Activated naive CD8-positive, alpha-beta T cell treated with anti-CD3 and anti-CD28 coated beads, Interleukin-2, amount 50 U/mL, for 24 hours (primary cell): ENCODE measurements around the gene CCDC6.
"Not testable (repeated sequence)": the region's sequence is repeated elsewhere in the genome, so short reads cannot be mapped to it uniquely, and the experiment has no call there.

Experiments used
- ATAC-seq: fragments of 150-1000 bp; cut with Tn5 transposase; one replicate; pipeline ENCODE4 v1.10.0; 2021
- DNase-seq: peaks from one replicate; pipeline ENCODE4 v3.0.0; 2021
- H3K27ac Mint-ChIP-seq: one replicate; pipeline ENCODE4 v1.8.0; 2021; ENCODE audit warnings: mild to moderate bottlenecking, mixed read lengths
- H3K27me3 Mint-ChIP-seq: one replicate; pipeline ENCODE4 v1.8.0; 2021; ENCODE audit warnings: mixed read lengths
- H3K36me3 Mint-ChIP-seq: one replicate; pipeline ENCODE4 v1.8.0; 2021; ENCODE audit warnings: low read depth, mixed read lengths
- H3K4me1 Mint-ChIP-seq: one replicate; pipeline ENCODE4 v1.8.0; 2021; ENCODE audit warnings: mixed read lengths
- H3K4me3 Mint-ChIP-seq: one replicate; pipeline ENCODE4 v1.8.0; 2021; ENCODE audit warnings: mild to moderate bottlenecking, moderate library complexity, mixed read lengths
- H3K9me3 Mint-ChIP-seq: one replicate; pipeline ENCODE4 v1.8.0; 2021; ENCODE audit warnings: mixed read lengths

CCDC6 gene

DNA sequence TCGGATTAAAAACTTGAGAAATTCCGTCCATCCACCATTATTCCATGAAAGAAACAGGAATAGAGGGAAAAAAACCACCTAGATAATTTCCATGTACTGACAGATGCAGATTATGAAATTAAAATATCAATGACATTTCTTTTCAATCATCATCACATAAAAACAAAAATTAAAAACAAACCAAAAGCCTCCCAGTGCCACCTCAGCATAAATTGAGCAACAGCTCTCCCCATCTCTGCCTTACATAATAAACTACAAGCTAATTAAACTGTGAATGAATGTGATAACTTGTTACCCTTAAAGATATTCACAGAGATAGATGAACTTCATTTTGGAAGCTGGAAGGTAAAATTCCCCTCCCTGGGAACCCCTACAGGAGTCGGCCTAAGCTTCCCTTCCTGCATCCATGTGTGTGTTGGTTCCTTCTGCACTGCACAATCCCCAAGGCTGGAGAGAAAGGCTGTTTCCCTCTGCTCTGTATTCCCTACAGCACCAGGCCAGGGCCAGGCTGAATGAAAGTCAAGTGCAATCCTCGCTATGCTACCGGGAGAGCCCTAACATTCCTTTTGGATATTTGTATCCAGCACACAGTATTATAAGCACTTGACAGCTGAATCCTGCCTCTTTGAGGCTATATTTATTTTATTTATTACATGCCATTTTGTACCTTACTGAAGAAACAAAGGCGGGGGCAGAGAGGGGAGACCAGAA lies 8.1 kb downstream of the CCDC6 start:
- Mint-ChIP-seq H3K27ac (no peak overlapping the region), H3K4me3 (no peak overlapping the region), H3K27me3 (no peaks in the 10 kb centered on the region), H3K36me3 (peaks cover 46% of the 10 kb centered on the region), H3K9me3 (no peaks in the 10 kb centered on the region), H3K4me1 (peaks cover 75% of the 10 kb centered on the region)
- no peak for ATAC-seq
- DNase-seq = no peak

DNA sequence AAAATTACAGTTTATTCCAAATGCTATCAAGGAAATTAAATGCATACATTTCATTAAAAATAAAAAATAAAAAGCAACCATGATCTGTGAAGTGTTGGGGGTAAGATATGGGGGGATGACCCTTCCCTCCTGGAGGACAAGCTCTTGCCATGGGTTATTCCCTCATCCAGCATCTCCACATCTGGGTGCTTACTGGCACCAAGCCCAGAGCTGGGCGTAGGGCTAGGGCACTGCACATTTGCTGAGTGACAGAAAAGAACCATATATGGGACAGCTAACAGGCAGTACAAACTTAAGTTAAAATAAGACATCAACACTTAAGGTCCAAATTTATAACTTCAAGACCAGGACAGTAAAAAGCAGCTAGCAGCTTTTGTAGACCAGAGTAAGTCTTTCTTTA lies 10.2 kb downstream of the CCDC6 start:
- Mint-ChIP-seq H3K27ac (no peak overlapping the region), H3K9me3 (no peaks in the 10 kb centered on the region), H3K4me3 (no peak overlapping the region), H3K4me1 (peaks cover 76% of the 10 kb centered on the region), H3K36me3 (peaks cover 28% of the 10 kb centered on the region), H3K27me3 (no peaks in the 10 kb centered on the region)
- ATAC-seq = no peak
- no peak for DNase-seq

DNA sequence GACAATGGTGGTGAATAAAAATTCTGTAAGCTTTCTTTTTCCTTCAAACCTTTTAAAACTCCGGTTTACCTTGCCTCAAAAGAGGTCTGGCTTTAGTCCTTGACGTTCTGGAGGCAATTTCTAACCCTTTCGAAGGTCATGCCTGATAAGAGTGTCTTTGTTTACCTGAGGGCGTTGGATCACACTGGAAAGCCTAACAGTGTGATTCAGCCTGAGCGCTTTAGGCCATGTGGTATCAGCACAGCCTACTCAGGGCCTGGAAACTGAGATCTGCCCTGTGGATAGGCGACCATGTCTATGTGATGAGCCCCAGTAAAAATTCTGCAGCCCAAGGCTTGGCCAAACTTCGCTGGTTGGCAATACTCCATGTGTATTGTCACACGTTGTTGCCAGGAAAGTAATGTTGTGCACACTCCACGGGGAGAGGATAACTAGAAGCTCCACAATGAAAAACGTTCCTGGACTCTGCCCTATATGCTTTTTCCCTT lies 10.7 kb downstream of the CCDC6 start:
- H3K4me3 Mint-ChIP-seq = no peak overlapping the region
- peaks cover 72% of the 10 kb centered on the region for H3K4me1 Mint-ChIP-seq
- H3K27ac Mint-ChIP-seq = no peak overlapping the region
- no peaks in the 10 kb centered on the region for H3K27me3 Mint-ChIP-seq
- ATAC-seq (no peak), DNase-seq (no peak)
- no peaks in the 10 kb centered on the region for H3K9me3 Mint-ChIP-seq
- H3K36me3 Mint-ChIP-seq = peaks cover 25% of the 10 kb centered on the region

DNA sequence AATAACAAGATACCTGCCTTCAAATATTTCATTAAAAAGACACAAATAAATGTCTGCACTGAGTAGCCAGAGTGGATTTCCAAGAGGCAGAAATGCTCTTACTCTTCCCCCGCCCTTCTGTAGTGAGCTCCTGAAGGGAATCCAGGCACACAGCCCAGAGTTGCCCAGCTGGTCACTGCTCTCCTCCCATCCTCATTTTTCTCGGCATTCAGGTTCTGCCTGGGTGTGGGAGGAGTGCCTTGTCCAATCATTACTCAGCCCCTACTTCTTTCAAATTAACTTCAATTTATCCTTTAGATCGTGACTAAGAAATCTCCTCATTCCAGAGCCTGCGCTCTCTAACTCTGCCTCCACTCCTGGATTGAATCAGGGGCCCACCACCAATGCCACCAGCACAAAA lies 12.2 kb downstream of the CCDC6 start:
- no peak for DNase-seq
- Mint-ChIP-seq H3K4me1 (peaks cover 70% of the 10 kb centered on the region), H3K27ac (no peak overlapping the region)

DNA sequence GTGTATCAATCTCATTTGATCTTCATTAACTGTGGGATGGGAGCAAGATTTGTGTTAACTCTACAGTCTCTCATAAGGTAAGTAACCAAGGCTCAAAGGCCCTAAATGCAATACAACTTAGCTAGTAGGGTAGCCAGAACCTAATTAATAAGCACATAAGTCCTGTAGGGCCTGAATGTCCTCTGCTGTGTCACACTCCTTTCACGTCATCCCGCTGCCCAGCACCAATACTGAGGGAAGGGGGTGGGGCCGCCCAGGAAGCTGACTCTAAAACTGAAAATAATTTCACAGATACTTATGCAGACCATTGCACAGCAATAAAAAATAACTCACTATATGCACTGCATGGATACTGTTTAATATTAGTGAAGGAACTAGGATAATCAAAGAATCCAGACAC lies 13.7 kb downstream of the CCDC6 start:
- ATAC-seq (no peak), DNase-seq (no peak)
- no peak overlapping the region for H3K4me3 Mint-ChIP-seq
- peaks cover 70% of the 10 kb centered on the region for H3K4me1 Mint-ChIP-seq
- no peak overlapping the region for H3K27ac Mint-ChIP-seq
- H3K9me3 Mint-ChIP-seq = no peaks in the 10 kb centered on the region
- H3K36me3 Mint-ChIP-seq = peaks cover 31% of the 10 kb centered on the region
- H3K27me3 Mint-ChIP-seq = no peaks in the 10 kb centered on the region

More for the DNA sequence above, 12.2 kb downstream of the CCDC6 start:
- no peaks in the 10 kb centered on the region for H3K27me3 Mint-ChIP-seq
- H3K36me3 Mint-ChIP-seq = peaks cover 24% of the 10 kb centered on the region
- ATAC-seq = no peak
- no peak overlapping the region for H3K4me3 Mint-ChIP-seq
- no peaks in the 10 kb centered on the region for H3K9me3 Mint-ChIP-seq

DNA sequence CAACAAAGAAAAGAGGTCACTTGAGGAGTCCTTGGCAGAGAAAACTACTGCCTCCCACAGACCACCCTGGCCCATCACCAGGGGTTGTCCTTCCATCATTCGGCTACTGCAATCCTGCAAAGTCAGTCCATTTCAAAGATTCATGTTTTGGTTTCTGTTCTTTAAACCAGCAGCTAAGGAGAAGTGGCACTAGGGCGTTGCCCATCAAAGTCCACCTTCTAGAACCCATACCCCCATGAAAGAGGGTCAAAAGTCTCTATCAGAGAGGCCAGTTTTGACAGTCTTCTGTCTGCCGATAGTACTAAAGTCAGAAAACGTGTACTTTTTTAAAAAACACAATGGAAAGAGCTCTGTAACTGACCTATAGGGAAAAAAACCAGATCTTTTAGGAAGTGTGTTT lies 14.4 kb downstream of the CCDC6 start:
- H3K4me3 Mint-ChIP-seq = no peak overlapping the region
- no peaks in the 10 kb centered on the region for H3K9me3 Mint-ChIP-seq
- H3K36me3 Mint-ChIP-seq = peaks cover 30% of the 10 kb centered on the region
- ATAC-seq (no peak), DNase-seq (no peak)
- H3K27me3 Mint-ChIP-seq = no peaks in the 10 kb centered on the region
- H3K4me1 Mint-ChIP-seq = peaks cover 73% of the 10 kb centered on the region
- H3K27ac Mint-ChIP-seq = no peak overlapping the region

DNA sequence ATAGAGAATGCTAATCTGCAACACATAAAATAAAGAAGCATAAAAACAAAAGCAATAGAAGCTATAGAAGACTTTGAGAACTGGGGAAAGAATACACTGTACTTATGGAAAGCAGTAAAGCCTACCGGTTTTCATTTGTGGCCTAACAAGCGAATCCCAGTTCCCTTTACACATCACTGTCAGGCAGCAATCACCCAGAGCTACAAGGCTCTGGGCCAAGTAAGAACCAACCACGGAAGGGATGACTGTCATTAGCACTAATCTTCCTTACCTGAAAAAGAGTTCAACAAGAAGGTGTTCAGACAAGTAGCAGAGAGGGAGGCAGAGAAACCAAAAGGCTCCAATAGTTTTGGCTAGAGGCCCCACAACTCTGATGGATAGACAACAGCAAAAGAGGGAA lies 15.0 kb downstream of the CCDC6 start:
- no peaks in the 10 kb centered on the region for H3K27me3 Mint-ChIP-seq

DNA sequence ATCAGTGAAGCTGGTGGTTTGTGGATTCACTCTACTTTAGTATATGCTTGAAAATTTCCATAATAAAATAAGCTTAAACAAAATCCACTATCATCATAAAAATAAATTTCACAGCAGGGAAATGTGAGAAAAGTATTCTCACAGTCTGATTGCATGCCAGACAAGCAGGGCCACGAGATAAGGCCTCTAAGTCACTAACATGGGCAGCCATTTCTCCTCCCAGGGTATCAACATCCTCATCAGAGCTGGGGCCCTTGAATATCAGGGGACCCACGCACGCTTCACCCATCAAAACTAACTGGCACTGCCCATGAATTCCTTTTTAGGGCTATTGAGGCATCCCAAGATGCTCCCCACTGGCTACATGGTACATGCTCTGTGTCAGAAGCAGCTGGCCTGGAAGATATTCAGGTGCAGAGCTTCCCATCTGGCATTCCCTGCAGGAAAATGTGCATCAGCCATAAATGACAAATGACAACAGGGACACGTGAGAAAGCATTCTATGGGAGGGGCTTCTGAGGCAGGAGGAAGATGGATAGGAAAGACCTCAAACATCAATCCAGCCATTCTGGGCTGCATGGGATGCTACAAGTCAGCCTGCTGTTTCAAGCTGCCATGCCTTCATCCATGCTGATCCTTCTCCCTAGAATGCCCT lies 17.4 kb downstream of the CCDC6 start:
- ATAC-seq (no peak), DNase-seq (no peak)
- no peak overlapping the region for H3K4me3 Mint-ChIP-seq
- no peak overlapping the region for H3K27ac Mint-ChIP-seq
- H3K27me3 Mint-ChIP-seq = no peaks in the 10 kb centered on the region
- no peaks in the 10 kb centered on the region for H3K9me3 Mint-ChIP-seq
- H3K36me3 Mint-ChIP-seq = peaks cover 27% of the 10 kb centered on the region
- H3K4me1 Mint-ChIP-seq = peaks cover 87% of the 10 kb centered on the region

More for the DNA sequence above, 15.0 kb downstream of the CCDC6 start:
- DNase-seq = no peak
- Mint-ChIP-seq H3K4me3 (no peak overlapping the region), H3K36me3 (peaks cover 25% of the 10 kb centered on the region), H3K27ac (peak overlapping the region; percentile 22), H3K4me1 (peaks cover 76% of the 10 kb centered on the region), H3K9me3 (no peaks in the 10 kb centered on the region)
- no peak for ATAC-seq

DNA sequence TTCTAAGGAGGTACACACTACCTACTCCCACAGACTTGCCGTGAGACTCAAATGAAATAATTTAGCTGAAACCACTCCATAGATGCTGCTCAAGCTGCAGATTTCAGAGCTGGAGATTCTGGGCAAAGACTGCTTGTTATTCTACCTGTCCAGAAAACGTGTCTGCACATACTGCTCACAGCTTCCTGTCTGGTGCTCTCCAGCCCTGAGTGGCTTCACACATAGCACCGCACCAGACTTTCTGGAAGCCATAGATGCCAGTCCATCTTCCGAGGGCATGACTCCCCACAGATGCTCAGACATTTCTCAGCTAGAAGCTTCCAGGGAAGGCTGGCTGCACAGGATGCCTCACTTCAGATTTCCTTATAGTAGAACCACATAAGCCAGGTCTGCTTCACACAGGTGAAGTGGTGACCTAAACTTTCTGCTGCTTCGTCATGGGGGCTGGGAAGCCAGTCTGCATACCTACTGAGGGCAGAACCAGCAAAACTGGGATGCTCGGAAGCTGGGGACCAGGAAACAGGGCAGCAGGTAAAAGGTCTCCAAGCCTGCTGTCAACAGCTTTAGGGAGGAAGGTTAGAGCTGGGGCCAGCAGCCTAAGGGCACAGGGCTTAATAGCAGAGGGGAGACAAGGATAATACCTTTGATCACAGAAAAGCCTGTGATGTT lies 18.2 kb downstream of the CCDC6 start:
- Mint-ChIP-seq H3K4me3 (peak overlapping the region; percentile 16), H3K4me1 (peaks cover 89% of the 10 kb centered on the region), H3K27me3 (no peaks in the 10 kb centered on the region), H3K27ac (no peak overlapping the region), H3K36me3 (peaks cover 28% of the 10 kb centered on the region), H3K9me3 (no peaks in the 10 kb centered on the region)
- ATAC-seq (no peak), DNase-seq (no peak)

DNA sequence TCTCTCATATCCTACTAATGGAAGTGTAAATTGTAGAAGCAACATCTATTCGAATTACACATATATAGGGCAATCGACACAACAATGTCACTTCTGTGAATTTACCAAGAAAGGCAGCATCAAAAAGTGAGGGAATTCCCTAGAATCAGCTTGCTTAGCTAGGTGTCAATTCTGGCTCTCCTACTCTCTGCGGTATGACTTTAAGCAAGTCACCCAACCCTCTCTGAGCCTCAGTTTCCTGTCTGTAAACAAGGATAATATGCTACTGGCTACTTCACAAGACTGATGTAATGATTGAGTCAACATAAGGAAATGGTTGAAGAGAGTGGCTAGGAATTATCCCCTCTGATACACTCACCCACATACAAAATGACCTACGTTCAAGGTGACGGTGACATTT lies 19.4 kb downstream of the CCDC6 start:
- ATAC-seq (peak; percentile 90), DNase-seq (no peak)
- H3K27me3 Mint-ChIP-seq = no peaks in the 10 kb centered on the region
- no peaks in the 10 kb centered on the region for H3K9me3 Mint-ChIP-seq
- peak overlapping the region; percentile 80 for H3K27ac Mint-ChIP-seq
- peaks cover 83% of the 10 kb centered on the region for H3K4me1 Mint-ChIP-seq
- peaks cover 30% of the 10 kb centered on the region for H3K36me3 Mint-ChIP-seq
- peak overlapping the region; percentile 43 for H3K4me3 Mint-ChIP-seq

DNA sequence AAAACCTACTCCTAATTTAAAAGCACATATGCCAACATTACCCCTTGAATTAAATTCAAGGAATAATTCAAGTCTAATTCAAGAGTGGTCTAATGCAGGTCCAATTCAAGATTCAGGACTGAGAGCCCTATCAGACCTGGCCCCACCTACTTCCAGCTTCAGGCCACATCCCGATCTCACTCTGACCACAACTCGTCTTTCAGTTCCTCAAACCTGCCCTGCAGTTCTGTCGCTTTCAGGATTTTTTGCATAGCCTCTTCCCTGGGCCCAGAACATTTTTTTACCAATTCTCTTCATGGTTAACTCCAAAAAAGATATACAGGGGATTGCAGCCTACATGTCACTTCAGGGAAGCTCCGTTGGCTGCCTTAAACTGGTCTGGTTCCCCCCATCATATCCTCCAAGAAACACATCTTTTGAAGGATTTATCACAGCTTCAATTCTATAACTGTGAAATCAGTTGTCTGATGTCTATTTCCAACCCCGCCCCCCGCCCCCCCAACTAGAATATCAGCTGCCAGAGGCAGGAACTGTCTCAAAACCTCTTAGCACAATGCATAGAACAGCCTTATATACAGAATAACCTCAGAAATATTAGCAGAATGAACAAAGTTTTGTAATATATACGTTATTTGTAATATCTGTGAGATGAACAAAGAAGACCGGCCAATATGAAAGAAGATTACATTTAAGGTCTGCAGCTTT lies 20.8 kb downstream of the CCDC6 start:
- H3K4me3 Mint-ChIP-seq = peak overlapping the region; percentile 58
- peak overlapping the region; percentile 65 for H3K27ac Mint-ChIP-seq
- H3K9me3 Mint-ChIP-seq = no peaks in the 10 kb centered on the region
- DNase-seq (peak; percentile 39), ATAC-seq (no peak)
- H3K4me1 Mint-ChIP-seq = peaks cover 86% of the 10 kb centered on the region
- peaks cover 36% of the 10 kb centered on the region for H3K36me3 Mint-ChIP-seq
- no peaks in the 10 kb centered on the region for H3K27me3 Mint-ChIP-seq

DNA sequence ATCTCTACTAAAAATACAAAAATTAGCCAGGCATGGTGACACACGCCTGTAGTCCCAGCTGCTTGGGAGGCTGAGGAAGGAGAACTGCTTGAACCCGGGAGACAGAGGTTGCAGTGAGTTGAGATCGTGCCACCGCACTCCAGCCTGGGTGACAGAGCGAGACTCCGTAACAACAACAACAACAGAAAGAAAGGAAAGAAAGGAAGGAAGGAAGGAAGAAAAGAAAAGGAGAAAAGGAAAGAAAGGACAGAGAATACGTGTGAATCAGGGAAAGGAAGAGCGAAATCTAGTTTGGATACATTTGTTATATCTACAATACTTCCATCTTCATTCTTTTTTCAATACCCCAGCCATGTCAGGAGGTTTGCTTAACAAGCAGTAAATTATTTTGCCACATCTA lies 21.5 kb downstream of the CCDC6 start:
- Mint-ChIP-seq H3K4me1 (peaks cover 87% of the 10 kb centered on the region), H3K36me3 (peaks cover 30% of the 10 kb centered on the region)
- DNase-seq, H3K27me3 Mint-ChIP-seq, H3K9me3 Mint-ChIP-seq, ATAC-seq, H3K4me3 Mint-ChIP-seq, H3K27ac Mint-ChIP-seq: not testable (repeated sequence)

DNA sequence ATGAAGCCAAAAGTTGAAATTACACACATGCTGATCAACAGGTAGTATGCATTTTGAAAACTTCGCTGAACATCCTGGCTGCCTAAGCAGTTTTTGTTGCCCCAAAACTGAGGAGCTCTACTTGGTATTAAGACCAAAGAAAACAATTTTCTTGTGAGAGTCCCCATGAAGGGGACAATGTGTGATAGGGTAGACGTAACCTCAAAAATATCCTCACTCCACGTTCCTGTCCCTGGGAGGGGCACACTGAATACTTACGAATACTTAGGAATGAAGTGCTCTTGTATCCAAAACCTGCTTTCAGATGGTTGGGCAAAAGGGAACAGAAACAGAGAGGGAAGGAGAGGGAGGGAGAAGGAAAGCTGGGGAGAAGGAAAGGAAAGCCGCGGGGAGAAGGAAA lies 24.7 kb downstream of the CCDC6 start:
- ATAC-seq (no peak), DNase-seq (no peak)
- H3K4me3 Mint-ChIP-seq = peak overlapping the region; percentile 63
- no peaks in the 10 kb centered on the region for H3K27me3 Mint-ChIP-seq
- H3K4me1 Mint-ChIP-seq = peaks cover 87% of the 10 kb centered on the region
- H3K27ac Mint-ChIP-seq = peak overlapping the region; percentile 86
- H3K9me3 Mint-ChIP-seq = no peaks in the 10 kb centered on the region
- peaks cover 21% of the 10 kb centered on the region for H3K36me3 Mint-ChIP-seq

DNA sequence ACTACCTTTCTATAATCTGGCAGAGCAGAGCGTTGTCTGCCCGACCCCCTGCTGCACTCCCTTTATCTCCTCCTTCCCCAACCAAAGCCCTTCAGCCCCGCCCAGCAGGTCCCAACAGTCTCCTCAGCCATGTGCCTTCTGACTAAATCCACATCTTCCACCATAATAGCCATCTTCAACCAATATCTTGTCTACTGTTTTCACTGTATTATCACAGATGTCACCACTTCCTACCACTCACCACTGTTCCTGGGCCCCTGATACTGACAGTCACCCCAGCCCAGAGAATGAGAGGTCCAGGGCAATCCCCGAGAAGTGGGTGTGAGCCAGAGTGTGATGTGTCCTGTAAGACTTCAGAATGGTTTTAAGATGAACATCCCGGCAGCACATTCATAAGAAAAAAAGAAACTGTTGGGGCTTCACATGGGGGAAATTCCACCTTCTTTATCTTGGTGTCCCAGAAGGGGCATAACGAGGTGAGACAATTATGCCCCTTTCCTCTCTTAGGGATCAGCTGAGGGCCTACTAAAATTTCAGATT lies 25.3 kb downstream of the CCDC6 start:
- peaks cover 87% of the 10 kb centered on the region for H3K4me1 Mint-ChIP-seq
- H3K27me3 Mint-ChIP-seq = no peaks in the 10 kb centered on the region
- H3K27ac Mint-ChIP-seq = peak overlapping the region; percentile 86
- peaks cover 22% of the 10 kb centered on the region for H3K36me3 Mint-ChIP-seq
- DNase-seq (peak; percentile 69), ATAC-seq (peak; percentile 92)
- peak overlapping the region; percentile 63 for H3K4me3 Mint-ChIP-seq
- H3K9me3 Mint-ChIP-seq = no peaks in the 10 kb centered on the region
